GM19099 (cell line): Measurements from ENCODE around the gene CD99L2.

ENCODE experiments used
- POLR2A ChIP-seq: IDR thresholded peaks from 3 replicates; pipeline ENCODE4 v1.6.1; 2011; ENCODE audit warnings: low read depth; ENCODE audit not compliant: insufficient read length; ENCODE audit errors: extremely low read depth

The CD99L2 gene

GRCh38 chrX:150846130-150846529 is 52.3 kb downstream of the CD99L2 start:
- no peak for TF ChIP-seq POLR2A

- no peak for TF ChIP-seq POLR2A
Measured at GRCh38 chrX:150845091-150845490, 53.4 kb downstream of the CD99L2 start.

GRCh38 chrX:150844016-150844415 is 54.5 kb downstream of the CD99L2 start:
- no peak for TF ChIP-seq POLR2A

- TF ChIP-seq POLR2A: no peak
Measured at GRCh38 chrX:150842198-150842685, 56.2 kb downstream of the CD99L2 start.

GRCh38 chrX:150841456-150842197 is 56.8 kb downstream of the CD99L2 start:
- no peak for TF ChIP-seq POLR2A

GRCh38 chrX:150837845-150838244 is 60.6 kb downstream of the CD99L2 start:
- TF ChIP-seq POLR2A: no peak

GRCh38 chrX:150834695-150835094 is 63.8 kb downstream of the CD99L2 start:
- no peak for TF ChIP-seq POLR2A

- no peak for TF ChIP-seq POLR2A
Measured at GRCh38 chrX:150833454-150834056, 64.9 kb downstream of the CD99L2 start.

- TF ChIP-seq POLR2A: no peak
Measured at GRCh38 chrX:150831863-150832262, 66.6 kb downstream of the CD99L2 start.

GRCh38 chrX:150828785-150829184 is 69.7 kb downstream of the CD99L2 start:
- TF ChIP-seq POLR2A: no peak

GRCh38 chrX:150821971-150822370 is 76.5 kb downstream of the CD99L2 start:
- TF ChIP-seq POLR2A: no peak

GRCh38 chrX:150813922-150814321 is 84.5 kb downstream of the CD99L2 start:
- no peak for TF ChIP-seq POLR2A

GRCh38 chrX:150806827-150807226 is 91.6 kb downstream of the CD99L2 start:
- TF ChIP-seq POLR2A: no peak

- TF ChIP-seq POLR2A: no peak
Measured at GRCh38 chrX:150805736-150806135, 92.7 kb downstream of the CD99L2 start.

GRCh38 chrX:150792949-150793527 is 105.4 kb downstream of the CD99L2 start:
- no peak for TF ChIP-seq POLR2A

GRCh38 chrX:150790021-150790420 is 108.4 kb downstream of the CD99L2 start:
- no peak for TF ChIP-seq POLR2A
